Stimulated activated CD8-positive, alpha-beta memory T cell treated with anti-CD3 and anti-CD28 coated beads, Interleukin-4, amount 100 ng/mL, for 24 hours (primary cell): ENCODE data around the gene RAB15.

Source experiments
- DNase-seq: peaks from one replicate; pipeline ENCODE4 v3.0.0-alpha.2; 2020; ENCODE audit warnings: low read depth

RAB15 gene

DNA sequence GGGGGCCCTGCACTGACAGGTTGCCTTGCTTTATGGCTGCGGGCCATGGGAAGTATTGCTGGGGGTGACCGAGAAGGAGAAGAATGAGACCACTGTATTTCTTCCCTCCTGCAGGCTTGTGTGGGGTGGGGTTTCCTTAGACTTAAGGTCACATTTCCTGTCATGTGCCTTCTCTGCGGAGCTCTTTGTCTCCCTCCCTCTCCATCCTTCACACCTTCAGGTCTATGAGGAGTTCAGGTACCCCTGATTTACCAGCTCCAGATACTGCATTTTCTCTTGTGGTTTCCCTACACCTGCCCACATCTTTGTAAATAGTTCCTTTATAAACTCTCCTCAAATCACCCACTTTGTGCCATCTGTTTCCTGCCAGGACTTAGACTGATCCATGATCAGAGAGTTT is 18.2 kb upstream of the RAB15 start:
- no peak for DNase-seq

DNA sequence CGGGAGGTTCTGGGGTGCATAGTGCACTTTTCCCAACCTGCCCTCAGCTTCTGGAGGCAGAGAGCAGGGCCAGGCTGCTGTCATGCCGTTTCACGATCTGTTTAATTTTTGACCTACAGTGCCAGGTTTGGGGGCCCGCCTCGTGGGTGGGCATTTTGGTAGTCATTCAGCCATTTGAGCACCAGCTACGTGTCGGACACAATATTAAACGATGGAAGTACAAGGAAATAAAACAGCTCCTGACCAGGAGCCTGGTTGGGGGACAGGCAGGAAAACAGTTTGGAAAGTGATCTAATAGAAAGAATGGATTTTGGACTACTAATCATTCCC is 15.3 kb upstream of the RAB15 start:
- no peak for DNase-seq

- peak; percentile 86 for DNase-seq
Measured at GRCh38 chr14:64986648-64987437, 14.7 kb upstream of the RAB15 start, which contains the start of gene FNTB. Gene FNTB, plus strand, starts transcription at chr14:64986895. Its CDS starts 59 bp downstream, at chr14:64986954.

- no peak for DNase-seq
Measured at GRCh38 chr14:64983439-64984310, 11.5 kb upstream of the RAB15 start.

GRCh38 chr14:64979336-64980074 is 7.4 kb upstream of the RAB15 start:
- no peak for DNase-seq

- DNase-seq: no peak
Measured at GRCh38 chr14:64974563-64974962, 2.4 kb upstream of the RAB15 start.

DNA sequence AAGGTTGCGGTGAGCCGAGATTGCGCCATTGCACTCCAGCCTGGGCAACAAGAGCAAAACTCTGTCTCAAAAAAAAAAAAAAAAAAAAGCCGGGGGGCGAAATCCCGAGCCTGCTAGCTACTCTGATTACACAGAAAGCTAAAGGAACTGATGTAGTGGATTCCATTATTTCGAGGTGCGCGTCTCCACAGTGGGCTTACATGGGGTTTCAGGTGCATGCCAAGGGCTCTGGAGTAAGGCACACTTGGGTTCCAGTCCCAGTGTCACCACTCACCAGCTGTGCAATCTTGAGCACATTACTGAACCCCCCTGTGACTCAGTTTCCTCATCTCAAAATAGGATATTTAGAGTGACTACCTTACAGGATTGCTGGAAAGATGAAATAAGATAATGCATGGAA is 1.7 kb upstream of the RAB15 start:
- DNase-seq: no peak

GRCh38 chr14:64973026-64973442 is 898 bp upstream of the RAB15 start:
- no peak for DNase-seq

DNA sequence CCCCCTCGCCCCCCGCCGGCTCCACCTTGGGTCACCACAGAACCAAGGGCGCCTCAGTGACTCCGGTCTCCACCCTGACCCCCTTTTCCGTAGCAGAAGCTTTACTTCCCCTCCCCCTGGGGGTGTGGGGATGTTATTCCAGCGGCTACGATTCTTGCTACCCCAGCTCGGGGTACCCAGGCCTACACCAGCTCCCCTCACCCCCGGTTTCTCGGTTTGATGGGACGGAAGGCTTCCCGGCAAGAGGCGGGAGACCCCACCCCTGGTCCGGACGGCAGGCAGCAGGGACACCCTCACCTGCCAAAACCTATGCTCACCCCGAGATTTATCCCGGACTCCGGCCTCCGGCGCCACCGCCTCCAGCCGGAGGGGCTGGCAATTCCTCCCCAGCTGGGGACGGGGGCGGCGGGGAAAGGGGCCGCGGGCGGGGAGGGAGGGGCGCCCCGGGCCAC is 619 bp downstream of the RAB15 start:
- no peak for DNase-seq

- DNase-seq: no peak
Measured at GRCh38 chr14:64970776-64971477, 1.2 kb downstream of the RAB15 start.

- no peak for DNase-seq
Measured at GRCh38 chr14:64970041-64970440, 2.1 kb downstream of the RAB15 start.

- no peak for DNase-seq
Measured at GRCh38 chr14:64968651-64969050, 3.5 kb downstream of the RAB15 start.

DNA sequence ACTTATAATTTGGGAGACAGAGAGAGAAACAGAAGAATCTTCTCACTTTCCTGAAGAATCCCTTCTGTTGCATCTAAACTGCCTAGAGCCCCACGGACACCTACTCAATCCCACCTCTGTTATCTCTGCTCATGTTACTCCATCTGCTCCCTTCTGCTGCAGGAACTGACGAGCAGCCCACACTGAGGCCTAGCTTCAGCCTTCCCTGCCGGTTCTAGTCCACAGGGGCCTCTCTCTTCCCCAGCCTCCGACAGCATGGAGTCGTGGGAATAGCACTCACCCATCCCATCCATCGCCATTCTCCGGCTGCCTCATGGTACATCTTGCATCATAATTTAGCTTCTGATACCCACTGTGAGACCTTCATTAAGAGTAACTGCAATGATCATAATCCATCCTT is 4.0 kb downstream of the RAB15 start:
- DNase-seq: no peak

DNA sequence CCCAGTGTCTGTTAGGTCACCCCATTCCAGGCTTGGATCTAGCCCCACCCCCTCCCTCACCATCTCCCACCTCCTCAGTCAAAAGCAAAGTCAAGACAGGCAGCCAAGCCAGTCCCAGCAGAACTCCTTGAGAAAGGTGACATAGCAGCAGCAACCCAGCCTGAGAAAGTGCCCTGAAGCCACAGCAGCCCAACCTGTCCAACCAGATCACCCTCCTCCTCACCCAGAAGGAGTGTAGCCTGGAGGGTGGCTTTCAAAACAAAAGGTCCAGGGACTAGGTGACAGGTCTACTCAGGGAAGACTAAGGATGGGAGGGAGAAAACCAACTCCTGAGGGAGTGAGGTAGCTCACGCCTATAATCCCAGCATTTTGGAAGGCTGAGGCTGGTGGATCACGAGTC is 5.2 kb downstream of the RAB15 start:
- no peak for DNase-seq

DNA sequence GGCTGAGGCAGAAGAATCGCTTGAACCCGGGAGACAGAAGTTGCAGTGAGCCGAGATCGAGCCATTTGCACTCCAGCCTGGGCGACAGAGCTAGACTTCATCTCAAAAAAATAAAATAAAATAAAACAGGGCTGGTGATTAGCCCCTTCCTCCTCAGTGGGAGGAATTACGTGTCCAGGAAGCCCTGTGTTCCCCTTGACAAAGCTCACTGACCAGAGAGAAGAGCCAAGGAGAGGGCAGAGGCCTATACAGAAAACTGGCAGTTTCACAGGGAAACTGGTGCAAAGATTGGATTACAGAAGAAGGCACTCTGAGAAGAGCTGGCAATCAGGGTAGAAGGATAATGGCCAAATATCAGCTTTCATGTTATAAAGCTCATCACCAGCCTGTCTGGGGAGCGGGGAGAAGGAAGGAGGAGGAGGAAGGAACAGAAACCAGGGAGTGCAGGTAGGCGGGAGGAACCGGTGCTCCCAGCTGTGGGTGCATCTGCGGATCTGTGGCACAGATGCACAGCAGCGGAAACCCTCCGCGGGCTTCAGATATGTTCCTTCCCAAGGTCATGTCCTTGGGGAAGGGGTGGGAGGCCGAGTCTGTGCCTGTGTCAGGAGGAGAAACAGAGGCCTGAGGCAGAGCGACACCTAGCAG is 6.7 kb downstream of the RAB15 start:
- no peak for DNase-seq

GRCh38 chr14:64963611-64964010 is 8.5 kb downstream of the RAB15 start:
- DNase-seq: no peak

- DNase-seq: no peak
Measured at GRCh38 chr14:64960762-64961276, 11.3 kb downstream of the RAB15 start.

- DNase-seq: no peak
Measured at GRCh38 chr14:64958743-64959142, 13.4 kb downstream of the RAB15 start.

DNA sequence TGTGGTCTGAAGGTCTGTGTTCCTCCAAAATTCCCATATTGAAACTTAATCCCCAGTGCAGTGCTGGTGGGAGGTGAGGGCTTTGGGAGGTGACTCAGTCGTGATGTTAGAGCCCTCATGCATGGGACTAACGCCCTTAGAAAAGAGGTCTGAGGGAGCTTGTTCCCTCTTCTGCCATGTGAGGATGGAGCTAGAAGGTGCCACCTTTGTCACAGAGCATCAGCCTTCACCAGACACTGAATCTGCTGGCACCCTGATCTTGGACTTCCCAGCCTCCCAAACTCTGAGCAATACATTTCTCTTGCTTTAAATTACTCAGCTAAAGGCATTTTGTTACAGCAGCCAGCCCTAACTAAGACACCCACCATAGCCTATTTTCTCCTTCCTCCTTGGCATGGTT is 13.9 kb downstream of the RAB15 start:
- DNase-seq: no peak

DNA sequence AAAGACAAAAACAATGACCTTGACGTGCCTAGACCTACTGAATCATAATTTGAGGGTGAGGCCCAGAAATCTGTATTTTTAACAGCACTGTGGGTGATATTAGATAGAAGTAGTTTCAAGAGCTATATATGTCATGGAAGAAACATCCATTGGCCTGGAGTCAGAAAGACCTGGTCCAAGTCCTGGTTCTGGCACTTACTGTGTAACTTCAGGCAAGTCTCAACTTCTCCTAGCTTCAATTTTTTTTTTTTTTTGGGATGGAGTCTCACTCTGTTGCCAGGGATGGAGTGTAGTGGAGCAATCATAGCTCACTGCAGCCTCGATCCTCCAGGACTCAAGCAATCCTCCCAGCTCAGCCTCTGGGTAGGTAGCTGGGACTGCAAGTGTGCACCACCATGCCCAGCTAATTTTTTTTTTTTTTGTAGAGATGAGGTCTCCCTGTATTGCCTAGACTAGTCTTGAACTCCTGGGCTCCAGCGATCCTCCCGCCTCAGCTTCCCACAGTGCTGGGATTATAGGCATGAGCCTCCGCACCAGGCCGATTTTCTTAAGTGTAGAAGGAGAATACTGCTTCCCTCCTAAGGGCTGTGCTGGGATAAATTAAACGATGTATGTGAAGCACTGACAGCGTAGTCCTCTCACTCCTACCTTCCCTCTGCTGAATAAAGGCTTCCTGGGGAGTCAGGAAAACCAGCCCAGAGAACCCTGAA is 15.3 kb downstream of the RAB15 start:
- no peak for DNase-seq

- DNase-seq: no peak
Measured at GRCh38 chr14:64955297-64955696, 16.8 kb downstream of the RAB15 start.
